Upper lobe of left lung (tissue), 4 donors: ENCODE data around the gene PRLR.

ENCODE experiments used
- CTCF ChIP-seq, 6 experiments: fragments of 450-650 bp in 4 of 6; fragments of 200-600 bp in 2 of 6; sonication (generic) in 2 of 6; IDR thresholded peaks; one replicate each; pipeline ENCODE4 v1.5.1; 2016 to 2019; ENCODE audit warnings: antibody characterized with exemption in 6 of 6
- POLR2AphosphoS5 ChIP-seq, 2 donors: sonication (generic); formaldehyde crosslinking; IDR thresholded peaks; one replicate each; pipeline ENCODE4 v1.5.1; 2017; ENCODE audit warnings: antibody characterized with exemption in 2 of 2

- TF ChIP-seq CTCF (IDR thresholded peaks at IDR 0.05), result no peak
- TF ChIP-seq POLR2AphosphoS5 (IDR thresholded peaks at IDR 0.05), result no peak
Observed at GRCh38 chr5:35274839-35275509, 44.7 kb upstream of the PRLR start.
